Measurements from ENCODE around the gene HIVEP2.

HIVEP2 gene

GRCh38 chr6:142934599-142934998 is 10.4 kb downstream of the HIVEP2 start:
- no peaks in the 10 kb centered on the region for H3K36me3 ChIP-seq (ENCODE audit: control insufficient read depth, insufficient read depth, low read length)
- H3K4me3 ChIP-seq (ENCODE audit: low read depth, low read length), result no peak overlapping the region
- H3K9me3 ChIP-seq (ENCODE audit: control insufficient read depth, insufficient read depth, low read depth, low read length), result no peaks in the 10 kb centered on the region
- no peaks in the 10 kb centered on the region for H3K27me3 ChIP-seq (ENCODE audit: control insufficient read depth, insufficient read depth, low read length)
- 0 out of 2 replicates have a peak, but pooled peaks cover 5% of the 10 kb centered on the region for H3K4me1 ChIP-seq (ENCODE audit: control insufficient read depth, insufficient read depth, low read length)
- no peak overlapping the region for H3K27ac ChIP-seq (ENCODE audit: low read depth, low read length)
- no peak overlapping the region for H3K9ac ChIP-seq (ENCODE audit: low read length)

GRCh38 chr6:142934106-142934505 is 10.9 kb downstream of the HIVEP2 start:
- Histone ChIP-seq H3K9me3 (ENCODE audit: control insufficient read depth, insufficient read depth, low read depth, low read length) (no peaks in the 10 kb centered on the region), H3K4me1 (ENCODE audit: control insufficient read depth, insufficient read depth, low read length) (0 out of 2 replicates have a peak, but pooled peaks cover 5% of the 10 kb centered on the region), H3K27me3 (ENCODE audit: control insufficient read depth, insufficient read depth, low read length) (no peaks in the 10 kb centered on the region), H3K4me3 (ENCODE audit: low read depth, low read length) (no peak overlapping the region), H3K9ac (ENCODE audit: low read length) (no peak overlapping the region), H3K36me3 (ENCODE audit: control insufficient read depth, insufficient read depth, low read length) (no peaks in the 10 kb centered on the region), H3K27ac (ENCODE audit: low read depth, low read length) (no peak overlapping the region)

- 0 out of 2 replicates have a peak, but pooled peaks cover 5% of the 10 kb centered on the region for H3K4me1 ChIP-seq (ENCODE audit: control insufficient read depth, insufficient read depth, low read length)
Observed at GRCh38 chr6:142933701-142934100, 11.3 kb downstream of the HIVEP2 start.

GRCh38 chr6:142932889-142933288 is 12.1 kb downstream of the HIVEP2 start:
- no peak overlapping the region for H3K4me3 ChIP-seq (ENCODE audit: low read depth, low read length)
- H3K27me3 ChIP-seq (ENCODE audit: control insufficient read depth, insufficient read depth, low read length), result peaks cover 5% of the 10 kb centered on the region
- H3K4me1 ChIP-seq (ENCODE audit: control insufficient read depth, insufficient read depth, low read length), result 0 out of 2 replicates have a peak, but pooled peaks cover 5% of the 10 kb centered on the region
- H3K36me3 ChIP-seq (ENCODE audit: control insufficient read depth, insufficient read depth, low read length), result no peaks in the 10 kb centered on the region
- no peaks in the 10 kb centered on the region for H3K9me3 ChIP-seq (ENCODE audit: control insufficient read depth, insufficient read depth, low read depth, low read length)
- no peak overlapping the region for H3K9ac ChIP-seq (ENCODE audit: low read length)
- no peak overlapping the region for H3K27ac ChIP-seq (ENCODE audit: low read depth, low read length)

More at GRCh38 chr6:142933701-142934100, 11.3 kb downstream of the HIVEP2 start:
- Histone ChIP-seq H3K9me3 (ENCODE audit: control insufficient read depth, insufficient read depth, low read depth, low read length) (no peaks in the 10 kb centered on the region), H3K36me3 (ENCODE audit: control insufficient read depth, insufficient read depth, low read length) (no peaks in the 10 kb centered on the region), H3K27me3 (ENCODE audit: control insufficient read depth, insufficient read depth, low read length) (no peaks in the 10 kb centered on the region), H3K27ac (ENCODE audit: low read depth, low read length) (no peak overlapping the region), H3K4me3 (ENCODE audit: low read depth, low read length) (no peak overlapping the region), H3K9ac (ENCODE audit: low read length) (no peak overlapping the region)

- Histone ChIP-seq H3K4me3 (ENCODE audit: low read depth, low read length) (no peak overlapping the region), H3K36me3 (ENCODE audit: control insufficient read depth, insufficient read depth, low read length) (no peaks in the 10 kb centered on the region), H3K4me1 (ENCODE audit: control insufficient read depth, insufficient read depth, low read length) (peaks cover 12% of the 10 kb centered on the region), H3K9me3 (ENCODE audit: control insufficient read depth, insufficient read depth, low read depth, low read length) (no peaks in the 10 kb centered on the region), H3K27ac (ENCODE audit: low read depth, low read length) (no peak overlapping the region), H3K27me3 (ENCODE audit: control insufficient read depth, insufficient read depth, low read length) (peaks cover 11% of the 10 kb centered on the region), H3K9ac (ENCODE audit: low read length) (no peak overlapping the region)
Observed at GRCh38 chr6:142929751-142930358, 15.1 kb downstream of the HIVEP2 start.

GRCh38 chr6:142927904-142928303 is 17.1 kb downstream of the HIVEP2 start:
- Histone ChIP-seq H3K27me3 (ENCODE audit: control insufficient read depth, insufficient read depth, low read length) (peaks cover 11% of the 10 kb centered on the region), H3K36me3 (ENCODE audit: control insufficient read depth, insufficient read depth, low read length) (no peaks in the 10 kb centered on the region), H3K4me3 (ENCODE audit: low read depth, low read length) (peak overlapping the region; percentile 67; the same call in 1 of the 2 replicates), H3K27ac (ENCODE audit: low read depth, low read length) (no peak overlapping the region), H3K4me1 (ENCODE audit: control insufficient read depth, insufficient read depth, low read length) (peaks cover 11% of the 10 kb centered on the region), H3K9ac (ENCODE audit: low read length) (no peak overlapping the region), H3K9me3 (ENCODE audit: control insufficient read depth, insufficient read depth, low read depth, low read length) (no peaks in the 10 kb centered on the region)

- no peaks in the 10 kb centered on the region for H3K36me3 ChIP-seq (ENCODE audit: control insufficient read depth, insufficient read depth, low read length)
- H3K27ac ChIP-seq (ENCODE audit: low read depth, low read length), result no peak overlapping the region
- no peaks in the 10 kb centered on the region for H3K9me3 ChIP-seq (ENCODE audit: control insufficient read depth, insufficient read depth, low read depth, low read length)
- H3K4me3 ChIP-seq (ENCODE audit: low read depth, low read length), result peak overlapping the region; percentile 67
- peaks cover 11% of the 10 kb centered on the region for H3K27me3 ChIP-seq (ENCODE audit: control insufficient read depth, insufficient read depth, low read length)
- peak overlapping the region; percentile 64 for H3K9ac ChIP-seq (ENCODE audit: low read length)
- peaks cover 9% of the 10 kb centered on the region for H3K4me1 ChIP-seq (ENCODE audit: control insufficient read depth, insufficient read depth, low read length)
Observed at GRCh38 chr6:142927271-142927580, 17.8 kb downstream of the HIVEP2 start.

- H3K9me3 ChIP-seq (ENCODE audit: control insufficient read depth, insufficient read depth, low read depth, low read length), result no peaks in the 10 kb centered on the region
- H3K9ac ChIP-seq (ENCODE audit: low read length), result peak overlapping the region; percentile 64
- H3K27me3 ChIP-seq (ENCODE audit: control insufficient read depth, insufficient read depth, low read length), result peaks cover 11% of the 10 kb centered on the region
- H3K27ac ChIP-seq (ENCODE audit: low read depth, low read length), result peak overlapping the region; percentile 31; the same call in 1 of the 2 replicates
- H3K4me1 ChIP-seq (ENCODE audit: control insufficient read depth, insufficient read depth, low read length), result peaks cover 9% of the 10 kb centered on the region
- H3K36me3 ChIP-seq (ENCODE audit: control insufficient read depth, insufficient read depth, low read length), result no peaks in the 10 kb centered on the region
- H3K4me3 ChIP-seq (ENCODE audit: low read depth, low read length), result peak overlapping the region; percentile 67
Observed at GRCh38 chr6:142926494-142927270, 18.3 kb downstream of the HIVEP2 start.

GRCh38 chr6:142926177-142926493 is 18.8 kb downstream of the HIVEP2 start:
- Histone ChIP-seq H3K36me3 (ENCODE audit: control insufficient read depth, insufficient read depth, low read length) (no peaks in the 10 kb centered on the region), H3K9me3 (ENCODE audit: control insufficient read depth, insufficient read depth, low read depth, low read length) (no peaks in the 10 kb centered on the region), H3K4me3 (ENCODE audit: low read depth, low read length) (peak overlapping the region; percentile 67), H3K27ac (ENCODE audit: low read depth, low read length) (no peak overlapping the region), H3K9ac (ENCODE audit: low read length) (peak overlapping the region; percentile 64), H3K27me3 (ENCODE audit: control insufficient read depth, insufficient read depth, low read length) (peaks cover 11% of the 10 kb centered on the region), H3K4me1 (ENCODE audit: control insufficient read depth, insufficient read depth, low read length) (peaks cover 9% of the 10 kb centered on the region)

- Histone ChIP-seq H3K9me3 (ENCODE audit: control insufficient read depth, insufficient read depth, low read depth, low read length) (no peaks in the 10 kb centered on the region), H3K27me3 (ENCODE audit: control insufficient read depth, insufficient read depth, low read length) (peaks cover 11% of the 10 kb centered on the region), H3K4me1 (ENCODE audit: control insufficient read depth, insufficient read depth, low read length) (peaks cover 9% of the 10 kb centered on the region), H3K27ac (ENCODE audit: low read depth, low read length) (no peak overlapping the region), H3K36me3 (ENCODE audit: control insufficient read depth, insufficient read depth, low read length) (no peaks in the 10 kb centered on the region), H3K4me3 (ENCODE audit: low read depth, low read length) (no peak overlapping the region), H3K9ac (ENCODE audit: low read length) (no peak overlapping the region)
Observed at GRCh38 chr6:142925575-142926110, 19.3 kb downstream of the HIVEP2 start.

GRCh38 chr6:142918339-142919042 is 26.5 kb downstream of the HIVEP2 start:
- Histone ChIP-seq H3K9ac (ENCODE audit: low read length) (no peak overlapping the region), H3K36me3 (ENCODE audit: control insufficient read depth, insufficient read depth, low read length) (0 out of 2 replicates have a peak, but pooled peaks cover 2% of the 10 kb centered on the region), H3K4me3 (ENCODE audit: low read depth, low read length) (no peak overlapping the region), H3K27me3 (ENCODE audit: control insufficient read depth, insufficient read depth, low read length) (no peaks in the 10 kb centered on the region), H3K4me1 (ENCODE audit: control insufficient read depth, insufficient read depth, low read length) (no peaks in the 10 kb centered on the region), H3K9me3 (ENCODE audit: control insufficient read depth, insufficient read depth, low read depth, low read length) (peaks cover 3% of the 10 kb centered on the region), H3K27ac (ENCODE audit: low read depth, low read length) (no peak overlapping the region)

Measured in HUES6 (cell line).